ENCODE data around the gene CXCL10.

- TF ChIP-seq CTCF (IDR thresholded peaks at IDR 0.05): no peak
- no peak for TF ChIP-seq POLR2AphosphoS5 (IDR thresholded peaks at IDR 0.05)
- no peak for TF ChIP-seq EP300 (IDR thresholded peaks at IDR 0.05; ENCODE audit: low read depth)
Measured at GRCh38 chr4:76058888-76059426, 35.7 kb upstream of the CXCL10 start.

All from transverse colon (tissue), 4 donors.